SK-N-MC (cell line): ENCODE measurements around the gene PPP1R1B.

Experiments used
- EZH2 ChIP-seq: fragments of 200-600 bp; sonication (generic); IDR thresholded peaks from one replicate; pipeline ENCODE4 v1.6.1; 2017; ENCODE audit warnings: antibody characterized with exemption
- POLR2AphosphoS5 ChIP-seq: IDR thresholded peaks from 2 replicates; pipeline ENCODE4 v1.6.1; 2012; ENCODE audit warnings: mild to moderate bottlenecking, low read depth, low read length, borderline replicate concordance

DNA sequence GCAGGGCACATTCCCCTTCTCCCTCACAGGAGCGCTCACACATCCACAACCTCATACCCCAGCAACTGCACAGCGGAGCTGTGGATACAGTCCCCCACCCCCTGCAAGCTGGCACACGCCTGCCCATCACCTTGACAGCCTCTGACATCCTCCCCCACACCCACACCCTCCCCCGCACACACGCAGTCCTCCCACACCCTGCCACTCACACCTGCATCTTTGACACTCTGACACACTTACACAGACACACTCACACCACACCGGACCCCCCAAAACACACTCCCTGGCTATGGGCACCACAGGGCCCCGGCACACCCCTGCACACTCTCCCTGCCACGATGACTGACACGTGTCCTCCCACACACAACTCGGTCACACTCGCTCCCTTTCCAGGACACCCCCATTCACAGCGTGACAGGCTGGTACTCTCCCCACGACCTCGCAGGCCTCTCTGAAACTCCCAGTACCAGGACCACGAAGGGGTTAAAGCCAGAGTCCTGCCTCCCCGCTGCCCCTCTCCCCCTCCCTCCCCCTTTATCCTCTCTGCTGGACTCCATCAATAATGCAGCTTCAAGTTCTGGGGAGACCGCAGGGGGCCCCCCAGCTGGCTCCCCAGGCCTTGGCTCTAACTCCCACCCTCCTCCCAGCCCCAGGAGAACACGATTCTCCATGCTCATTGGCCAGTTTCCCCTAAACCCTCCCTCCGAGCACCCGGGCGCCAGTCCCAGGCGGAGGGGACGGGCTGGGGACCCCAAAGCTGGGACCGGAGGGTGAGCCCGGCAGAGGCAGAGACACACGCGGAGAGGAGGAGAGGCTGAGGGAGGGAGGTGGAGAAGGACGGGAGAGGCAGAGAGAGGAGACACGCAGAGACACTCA, at the start of gene PPP1R1B:
- TF ChIP-seq POLR2AphosphoS5, result no peak
- no peak for TF ChIP-seq EZH2
